Measurements from ENCODE around the gene NATD1.

The NATD1 gene

DNA sequence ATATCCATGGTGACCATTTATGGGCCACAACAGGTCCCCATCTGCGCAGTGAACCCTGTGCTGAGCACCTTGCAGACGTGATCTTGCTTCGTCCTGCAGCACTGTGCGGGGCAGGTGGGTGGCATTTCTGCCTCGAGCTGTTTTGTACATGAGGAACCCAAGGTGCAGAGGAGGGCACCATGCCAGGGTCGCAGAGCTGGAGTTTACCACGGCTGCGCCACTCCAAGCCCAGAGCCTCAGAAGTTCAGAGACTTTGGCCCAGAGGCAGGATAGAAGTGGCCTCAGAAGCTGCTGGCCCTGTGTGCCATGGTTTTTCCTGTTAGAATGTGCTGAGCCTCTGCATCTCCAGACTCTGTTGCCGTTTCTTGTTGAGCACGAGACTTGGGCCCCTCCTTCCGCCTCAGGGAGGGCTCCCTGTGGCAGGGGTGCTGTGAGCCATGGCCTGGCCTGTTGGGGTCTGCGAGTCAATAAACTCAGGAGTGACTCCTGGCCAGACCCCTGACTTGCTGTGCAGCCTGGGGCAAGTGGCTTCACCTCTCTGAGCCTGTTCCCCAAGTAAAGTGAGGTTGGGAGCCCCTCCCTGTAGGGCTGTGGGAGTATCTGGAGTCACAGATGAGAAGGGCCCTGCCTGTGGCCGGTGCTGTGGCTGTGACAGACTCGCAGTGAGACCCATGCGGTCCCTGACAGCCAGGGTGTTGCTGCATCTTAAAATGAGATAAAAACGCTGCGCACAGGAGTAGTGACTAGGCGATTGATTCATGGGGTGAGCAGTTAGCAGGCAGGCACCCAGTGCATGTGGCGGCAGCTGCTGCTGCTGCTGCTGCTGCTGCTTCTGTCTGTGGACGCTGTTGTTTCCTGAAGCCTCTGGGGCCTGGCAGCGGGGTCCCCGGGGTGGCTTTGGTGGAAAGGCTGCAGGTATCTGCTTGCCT is 43.2 kb upstream of the NATD1 start:
- no peaks in the 10 kb centered on the region for H3K9me3 ChIP-seq (ENCODE audit: control insufficient read depth, low read length)
- no peak for DNase-seq (ENCODE audit: low read depth)

DNA sequence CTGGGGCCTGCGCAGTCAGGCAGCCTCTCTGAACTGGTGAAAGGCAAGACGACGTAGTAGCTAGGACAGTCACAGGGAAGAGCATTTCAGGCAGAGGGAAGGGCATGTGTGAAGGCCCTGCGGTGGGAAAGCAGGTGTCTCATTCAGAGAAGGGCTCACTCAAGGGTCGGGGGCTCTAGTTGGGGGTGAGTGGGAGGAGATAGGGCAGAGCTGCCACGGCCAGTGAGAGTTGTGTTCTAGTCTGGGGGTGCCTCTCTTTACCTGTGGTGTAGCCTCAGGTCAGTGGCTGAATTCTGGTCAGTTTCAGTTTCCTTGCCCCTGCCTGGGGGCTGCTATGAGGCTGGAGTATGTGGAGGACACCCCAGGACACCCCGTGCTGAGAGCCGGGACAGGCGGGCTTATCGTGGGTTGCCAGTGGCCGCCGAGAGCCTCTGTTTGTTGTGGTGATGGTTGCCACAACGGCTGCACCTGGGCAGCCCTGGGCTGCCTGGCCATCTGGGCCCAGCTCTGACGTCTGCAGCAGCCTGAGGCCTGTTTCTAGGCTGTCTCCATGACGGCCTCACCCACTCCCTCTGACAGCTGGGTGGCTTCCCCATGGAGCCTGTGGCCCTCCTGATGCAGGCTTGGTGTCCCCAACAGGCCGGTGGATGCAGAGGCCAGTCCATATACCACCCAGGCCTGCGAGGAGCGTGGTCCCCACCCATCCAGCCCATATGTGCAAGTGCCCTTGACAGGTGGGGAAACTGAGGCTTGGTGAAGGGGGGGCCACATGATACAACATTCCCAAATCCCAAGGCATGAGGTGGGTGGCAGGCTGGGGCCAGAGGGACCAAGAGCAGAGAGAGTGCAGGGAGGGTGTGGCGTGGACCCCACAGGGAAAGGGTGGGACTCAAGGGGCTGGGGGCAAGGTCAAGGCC is 42.1 kb upstream of the NATD1 start:
- Histone ChIP-seq H3K4me3 (ENCODE audit: low read length) (no peak overlapping the region), H3K36me3 (ENCODE audit: control insufficient read depth, insufficient read depth, low read length, severe bottlenecking) (peaks cover 40% of the 10 kb centered on the region), H3K9me3 (ENCODE audit: control insufficient read depth, low read length) (no peaks in the 10 kb centered on the region), H3K27me3 (replicated peaks; ENCODE audit: control insufficient read depth, insufficient read depth, low read length) (no peaks in the 10 kb centered on the region), H3K4me1 (ENCODE audit: control insufficient read depth, insufficient read depth, low read length) (peaks cover 9% of the 10 kb centered on the region), H3K9ac (ENCODE audit: low read length) (no peak overlapping the region)
- no peak for DNase-seq (ENCODE audit: low read depth)

More for the DNA sequence above, 43.2 kb upstream of the NATD1 start:
- Histone ChIP-seq H3K4me3 (ENCODE audit: low read length) (no peak overlapping the region), H3K27me3 (replicated peaks; ENCODE audit: control insufficient read depth, insufficient read depth, low read length) (no peaks in the 10 kb centered on the region), H3K36me3 (ENCODE audit: control insufficient read depth, insufficient read depth, low read length, severe bottlenecking) (peaks cover 49% of the 10 kb centered on the region), H3K4me1 (ENCODE audit: control insufficient read depth, insufficient read depth, low read length) (peaks cover 8% of the 10 kb centered on the region), H3K9ac (ENCODE audit: low read length) (peak overlapping the region; percentile 18)

DNA sequence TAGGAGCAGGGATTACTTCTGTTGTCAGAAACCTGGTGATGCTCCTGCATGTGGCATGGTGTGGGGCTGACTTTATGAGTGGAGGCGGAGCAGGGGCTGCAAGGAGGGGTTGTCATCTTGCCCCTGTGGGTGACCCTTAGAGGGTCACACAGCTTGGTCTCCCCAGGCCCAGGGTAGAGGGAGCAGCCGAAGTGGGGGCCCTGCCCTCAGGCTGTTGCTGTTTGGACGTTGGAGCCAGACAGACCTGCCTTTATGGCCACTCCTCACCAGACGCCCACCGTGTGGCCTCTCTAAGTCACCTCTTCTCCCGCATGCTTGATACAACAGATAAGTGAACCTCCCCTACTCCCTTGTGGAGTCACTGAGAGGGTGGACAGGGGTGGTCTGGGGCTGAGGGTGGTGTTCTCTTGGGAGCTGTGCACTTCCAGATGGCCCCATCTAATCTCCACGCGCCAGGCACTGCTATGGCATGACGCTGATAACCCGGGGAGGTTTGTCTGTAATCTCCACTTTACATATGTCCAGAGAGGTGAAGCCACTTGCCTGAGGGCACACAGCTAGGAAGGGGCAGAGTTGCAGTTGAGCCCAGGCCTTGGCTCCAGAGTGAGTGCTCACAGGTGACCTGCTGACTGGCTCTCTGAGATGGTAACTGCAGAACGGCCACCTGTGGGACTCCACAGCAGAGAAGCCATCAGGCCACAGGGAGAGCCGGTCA is 41.3 kb upstream of the NATD1 start:
- no peak overlapping the region for H3K9ac ChIP-seq (ENCODE audit: low read length)
- no peak for DNase-seq (ENCODE audit: low read depth)
- H3K4me1 ChIP-seq (ENCODE audit: control insufficient read depth, insufficient read depth, low read length), result peaks cover 18% of the 10 kb centered on the region
- H3K36me3 ChIP-seq (ENCODE audit: control insufficient read depth, insufficient read depth, low read length, severe bottlenecking), result peaks cover 32% of the 10 kb centered on the region
- no peaks in the 10 kb centered on the region for H3K27me3 ChIP-seq (replicated peaks; ENCODE audit: control insufficient read depth, insufficient read depth, low read length)
- no peak overlapping the region for H3K4me3 ChIP-seq (ENCODE audit: low read length)
- H3K9me3 ChIP-seq (ENCODE audit: control insufficient read depth, low read length), result no peaks in the 10 kb centered on the region

DNA sequence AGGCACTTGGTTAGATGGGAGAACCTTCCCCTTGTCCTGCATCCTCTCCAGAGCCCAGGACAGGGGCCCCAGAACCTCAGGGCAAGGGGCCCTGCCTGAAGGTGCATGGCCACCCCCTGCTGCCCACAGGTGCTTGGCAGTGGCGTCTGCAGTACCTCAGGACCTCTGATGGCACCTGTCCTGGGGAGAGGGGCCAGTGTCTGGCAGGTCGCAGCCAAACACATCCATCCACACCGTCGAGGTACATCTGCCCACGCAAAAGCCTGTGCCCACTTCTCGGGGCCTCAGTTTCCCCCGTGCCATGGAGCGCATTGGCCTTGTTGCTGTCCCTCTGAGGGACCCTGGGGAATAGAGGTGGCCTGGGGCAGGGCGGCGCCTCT is 40.6 kb upstream of the NATD1 start:
- H3K27me3 ChIP-seq (replicated peaks; ENCODE audit: control insufficient read depth, insufficient read depth, low read length), result no peaks in the 10 kb centered on the region
- H3K4me3 ChIP-seq (ENCODE audit: low read length), result no peak overlapping the region
- H3K4me1 ChIP-seq (ENCODE audit: control insufficient read depth, insufficient read depth, low read length), result peaks cover 24% of the 10 kb centered on the region
- H3K36me3 ChIP-seq (ENCODE audit: control insufficient read depth, insufficient read depth, low read length, severe bottlenecking), result peaks cover 26% of the 10 kb centered on the region
- H3K9ac ChIP-seq (ENCODE audit: low read length), result no peak overlapping the region
- no peak for DNase-seq (ENCODE audit: low read depth)
- no peaks in the 10 kb centered on the region for H3K9me3 ChIP-seq (ENCODE audit: control insufficient read depth, low read length)

DNA sequence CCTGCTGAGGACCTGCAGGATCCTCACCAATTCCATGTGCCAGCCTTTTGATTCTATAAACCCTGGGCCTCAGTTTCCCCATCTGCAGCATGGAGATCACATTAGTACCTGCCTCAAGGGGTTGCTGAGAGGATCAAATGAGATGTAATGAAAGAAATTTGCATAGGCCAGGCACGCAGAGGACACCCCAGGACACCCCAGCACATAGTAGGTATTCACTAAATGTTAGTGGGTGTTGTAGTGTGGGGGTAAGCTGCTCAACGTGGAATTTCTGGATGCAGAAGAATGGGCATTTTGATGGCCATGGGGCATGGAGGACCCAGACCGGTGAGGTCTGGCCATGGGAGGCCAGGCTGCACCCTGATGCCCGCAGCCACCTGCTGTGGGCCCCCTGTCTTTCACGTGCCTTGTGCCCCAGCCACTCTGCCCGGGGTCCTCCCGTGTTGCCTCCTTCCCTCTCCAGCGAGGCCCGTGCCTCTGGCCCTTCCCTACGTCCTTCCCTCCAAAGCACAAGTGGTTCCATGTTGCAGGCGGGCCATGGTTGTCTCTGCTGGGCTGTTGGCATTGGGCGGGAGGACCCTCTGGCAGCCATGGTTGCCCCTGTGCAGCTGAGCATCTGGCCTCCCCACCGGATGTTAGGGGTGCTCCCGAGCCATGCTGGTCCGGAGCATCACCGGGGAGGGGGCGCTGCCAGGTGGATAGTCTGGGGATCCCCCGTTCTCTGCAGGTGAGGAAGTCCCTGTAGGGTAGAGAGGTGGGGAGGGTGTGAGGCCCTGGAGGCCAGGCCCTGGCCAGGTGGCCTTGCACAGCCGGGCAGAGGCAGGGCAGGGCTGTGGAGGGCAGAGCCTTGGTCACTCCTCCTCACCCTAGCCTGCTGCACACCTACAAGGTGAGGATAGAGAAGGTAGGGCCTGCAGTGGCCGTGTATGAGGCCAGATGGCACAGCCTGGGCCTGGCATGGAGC is 39.9 kb upstream of the NATD1 start:
- H3K9me3 ChIP-seq (ENCODE audit: control insufficient read depth, low read length), result no peaks in the 10 kb centered on the region
- DNase-seq (ENCODE audit: low read depth), result no peak
- no peak overlapping the region for H3K9ac ChIP-seq (ENCODE audit: low read length)
- peaks cover 31% of the 10 kb centered on the region for H3K4me1 ChIP-seq (ENCODE audit: control insufficient read depth, insufficient read depth, low read length)
- no peak overlapping the region for H3K4me3 ChIP-seq (ENCODE audit: low read length)
- H3K27me3 ChIP-seq (replicated peaks; ENCODE audit: control insufficient read depth, insufficient read depth, low read length), result no peaks in the 10 kb centered on the region
- peaks cover 19% of the 10 kb centered on the region for H3K36me3 ChIP-seq (ENCODE audit: control insufficient read depth, insufficient read depth, low read length, severe bottlenecking)

DNA sequence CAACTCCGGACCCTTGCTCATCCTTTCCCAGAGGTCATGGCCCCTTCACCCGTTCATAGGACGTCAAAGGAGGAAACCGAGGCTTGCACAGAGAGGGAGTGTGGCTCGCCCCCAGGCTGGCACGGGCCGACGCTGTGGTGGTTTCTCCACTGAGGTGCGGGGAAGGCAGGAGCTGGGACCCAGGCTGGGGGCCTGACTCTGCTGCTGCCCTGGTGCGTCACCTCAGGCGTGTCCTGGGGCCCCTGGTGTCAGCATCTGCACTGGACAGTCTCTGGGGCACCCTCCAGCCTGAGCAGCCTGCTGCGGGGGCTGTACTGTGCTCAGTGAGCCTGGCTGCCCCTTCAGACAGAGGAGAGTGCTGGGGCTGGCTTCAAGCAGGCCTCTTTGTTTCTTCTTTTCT is 38.7 kb upstream of the NATD1 start:
- no peak overlapping the region for H3K9ac ChIP-seq (ENCODE audit: low read length)
- no peak overlapping the region for H3K4me3 ChIP-seq (ENCODE audit: low read length)
- no peaks in the 10 kb centered on the region for H3K9me3 ChIP-seq (ENCODE audit: control insufficient read depth, low read length)
- H3K36me3 ChIP-seq (ENCODE audit: control insufficient read depth, insufficient read depth, low read length, severe bottlenecking), result peaks cover 19% of the 10 kb centered on the region
- H3K4me1 ChIP-seq (ENCODE audit: control insufficient read depth, insufficient read depth, low read length), result peaks cover 35% of the 10 kb centered on the region
- DNase-seq (ENCODE audit: low read depth), result no peak
- no peaks in the 10 kb centered on the region for H3K27me3 ChIP-seq (replicated peaks; ENCODE audit: control insufficient read depth, insufficient read depth, low read length)

DNA sequence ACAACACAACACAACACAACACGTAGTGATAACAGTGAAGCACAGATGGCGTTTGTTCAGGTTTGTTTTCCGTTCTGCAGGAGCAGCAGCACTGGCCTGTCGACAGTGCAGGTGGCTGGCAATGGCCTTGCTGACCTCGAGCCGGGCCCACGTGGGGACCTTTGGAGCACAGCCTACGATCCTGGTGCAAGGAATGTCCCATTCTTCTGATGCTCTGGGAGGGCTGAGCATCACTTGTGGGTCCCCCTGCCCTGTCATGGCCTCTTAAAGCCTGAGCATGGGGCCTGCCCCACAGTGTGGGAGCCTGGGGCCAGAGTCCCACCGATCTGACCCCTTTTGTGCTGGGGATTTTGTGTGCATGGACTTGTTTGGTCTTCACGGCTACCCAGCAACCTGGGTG is 38.1 kb upstream of the NATD1 start:
- no peak for DNase-seq (ENCODE audit: low read depth)
- no peak overlapping the region for H3K4me3 ChIP-seq (ENCODE audit: low read length)
- peaks cover 37% of the 10 kb centered on the region for H3K4me1 ChIP-seq (ENCODE audit: control insufficient read depth, insufficient read depth, low read length)
- peaks cover 19% of the 10 kb centered on the region for H3K36me3 ChIP-seq (ENCODE audit: control insufficient read depth, insufficient read depth, low read length, severe bottlenecking)
- no peaks in the 10 kb centered on the region for H3K27me3 ChIP-seq (replicated peaks; ENCODE audit: control insufficient read depth, insufficient read depth, low read length)
- H3K9me3 ChIP-seq (ENCODE audit: control insufficient read depth, low read length), result no peaks in the 10 kb centered on the region
- H3K9ac ChIP-seq (ENCODE audit: low read length), result no peak overlapping the region

DNA sequence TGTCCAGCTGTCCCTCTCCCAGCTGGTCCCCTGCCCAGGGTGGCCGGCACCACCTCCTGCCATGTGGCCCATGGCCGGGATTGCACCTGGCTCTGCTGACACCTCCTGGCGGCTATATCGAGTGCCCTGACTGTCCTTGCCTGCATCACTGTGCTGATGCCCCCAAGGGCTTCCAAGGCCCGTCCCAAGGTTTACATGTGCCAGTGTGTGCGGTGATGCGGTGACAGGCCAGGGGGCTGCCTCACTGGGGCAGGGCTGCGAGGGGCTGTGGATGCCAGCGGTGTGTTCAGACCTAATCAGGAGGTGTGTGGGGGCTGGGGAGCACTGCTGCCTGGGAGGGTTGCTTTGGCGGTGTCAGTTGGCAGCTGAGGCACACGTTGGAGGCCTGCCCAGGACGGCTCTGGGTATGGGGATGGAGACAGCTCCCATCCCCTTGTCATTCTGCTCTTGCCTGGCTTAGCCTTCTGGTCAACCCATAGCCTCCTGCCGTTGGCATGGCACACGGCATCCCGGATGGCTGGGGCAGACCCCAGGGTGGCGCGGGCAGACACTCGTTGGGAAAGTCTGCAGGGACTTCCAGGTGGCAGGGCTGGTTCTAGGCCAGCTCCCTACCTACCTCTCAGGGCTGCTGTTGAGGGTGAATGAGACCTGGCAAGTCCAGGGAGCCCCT is 36.8 kb upstream of the NATD1 start:
- peak overlapping the region; percentile 34 for H3K9ac ChIP-seq (ENCODE audit: low read length)
- DNase-seq (ENCODE audit: low read depth), result no peak
- H3K4me3 ChIP-seq (ENCODE audit: low read length), result no peak overlapping the region
- no peaks in the 10 kb centered on the region for H3K9me3 ChIP-seq (ENCODE audit: control insufficient read depth, low read length)
- H3K27me3 ChIP-seq (replicated peaks; ENCODE audit: control insufficient read depth, insufficient read depth, low read length), result no peaks in the 10 kb centered on the region
- H3K36me3 ChIP-seq (ENCODE audit: control insufficient read depth, insufficient read depth, low read length, severe bottlenecking), result peaks cover 19% of the 10 kb centered on the region
- H3K4me1 ChIP-seq (ENCODE audit: control insufficient read depth, insufficient read depth, low read length), result peaks cover 37% of the 10 kb centered on the region

DNA sequence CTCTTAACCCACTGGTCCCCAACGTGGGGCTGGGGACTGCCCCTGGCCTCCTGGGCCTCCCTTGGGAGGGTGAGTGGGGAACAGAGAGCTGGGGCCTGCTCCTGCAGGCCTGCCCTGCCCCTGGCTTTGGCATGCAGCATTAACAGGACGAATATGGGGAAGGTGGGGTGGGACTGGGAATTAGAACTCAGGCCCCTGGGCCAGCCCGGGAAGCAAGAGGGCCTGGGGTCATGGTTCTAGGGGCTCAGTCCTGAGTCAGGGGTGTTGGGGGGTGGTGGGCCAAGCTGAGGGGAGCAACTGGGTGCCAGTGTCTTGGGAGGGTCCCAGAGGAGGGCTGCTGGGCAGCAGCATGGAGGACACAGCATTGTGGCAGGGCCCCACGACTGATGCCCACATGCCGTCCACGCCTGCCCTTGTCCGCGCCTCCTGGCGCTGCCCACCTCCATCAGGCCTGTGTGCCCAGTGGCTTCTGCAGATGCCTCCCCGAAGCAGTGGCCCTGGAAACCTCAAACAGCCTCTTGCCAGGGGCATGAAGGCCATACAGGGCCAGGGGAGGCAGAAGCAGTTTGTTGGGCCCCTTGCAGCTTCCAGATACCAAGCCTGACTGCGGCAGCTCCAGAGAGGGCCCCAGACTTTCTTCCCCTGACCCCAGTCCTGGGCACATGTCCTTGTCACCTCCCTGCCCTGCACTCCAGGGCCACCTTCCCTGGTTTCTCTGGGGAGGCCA is 36.1 kb upstream of the NATD1 start:
- peaks cover 14% of the 10 kb centered on the region for H3K36me3 ChIP-seq (ENCODE audit: control insufficient read depth, insufficient read depth, low read length, severe bottlenecking)
- H3K9me3 ChIP-seq (ENCODE audit: control insufficient read depth, low read length), result no peaks in the 10 kb centered on the region
- no peaks in the 10 kb centered on the region for H3K27me3 ChIP-seq (replicated peaks; ENCODE audit: control insufficient read depth, insufficient read depth, low read length)
- peak overlapping the region; percentile 74 for H3K9ac ChIP-seq (ENCODE audit: low read length)
- DNase-seq (ENCODE audit: low read depth), result no peak
- peak overlapping the region; percentile 97 for H3K4me3 ChIP-seq (ENCODE audit: low read length)
- H3K4me1 ChIP-seq (ENCODE audit: control insufficient read depth, insufficient read depth, low read length), result peaks cover 37% of the 10 kb centered on the region
